Measurements from ENCODE around the gene C1orf210. TPM values are rescaled to one million over a fixed set of nuclear protein-coding genes. Genes with fewer than 3 reads are reported as not detected.
A peak's percentile ranks its signal among the peaks of the same experiment; 100 is the strongest.

The C1orf210 gene
- total RNA-seq, 1 donor from 2014 or later = 9.9 TPM

DNA sequence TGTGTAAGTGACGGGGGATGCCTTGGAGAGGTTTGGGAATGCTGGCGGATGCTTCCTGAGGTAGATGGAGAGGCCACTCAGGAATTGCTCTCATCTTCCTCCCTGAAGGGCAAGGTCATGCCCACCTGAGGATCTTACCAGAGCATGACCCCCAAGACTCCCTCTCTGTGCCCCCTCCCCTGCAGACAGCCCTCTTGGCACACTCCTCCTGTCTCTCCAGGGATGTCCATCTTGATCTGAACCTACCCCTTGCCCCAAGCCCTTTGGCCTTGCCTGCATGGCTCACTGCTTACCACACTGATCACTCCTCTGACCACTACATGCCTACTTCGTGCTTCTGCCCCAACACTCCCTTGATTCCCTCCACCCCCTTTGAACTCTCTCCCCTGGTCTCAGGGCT, 34.4 kb upstream of the C1orf210 start:
- H3K27ac Mint-ChIP-seq = no peak overlapping the region
- TF ChIP-seq, protein P1, sequence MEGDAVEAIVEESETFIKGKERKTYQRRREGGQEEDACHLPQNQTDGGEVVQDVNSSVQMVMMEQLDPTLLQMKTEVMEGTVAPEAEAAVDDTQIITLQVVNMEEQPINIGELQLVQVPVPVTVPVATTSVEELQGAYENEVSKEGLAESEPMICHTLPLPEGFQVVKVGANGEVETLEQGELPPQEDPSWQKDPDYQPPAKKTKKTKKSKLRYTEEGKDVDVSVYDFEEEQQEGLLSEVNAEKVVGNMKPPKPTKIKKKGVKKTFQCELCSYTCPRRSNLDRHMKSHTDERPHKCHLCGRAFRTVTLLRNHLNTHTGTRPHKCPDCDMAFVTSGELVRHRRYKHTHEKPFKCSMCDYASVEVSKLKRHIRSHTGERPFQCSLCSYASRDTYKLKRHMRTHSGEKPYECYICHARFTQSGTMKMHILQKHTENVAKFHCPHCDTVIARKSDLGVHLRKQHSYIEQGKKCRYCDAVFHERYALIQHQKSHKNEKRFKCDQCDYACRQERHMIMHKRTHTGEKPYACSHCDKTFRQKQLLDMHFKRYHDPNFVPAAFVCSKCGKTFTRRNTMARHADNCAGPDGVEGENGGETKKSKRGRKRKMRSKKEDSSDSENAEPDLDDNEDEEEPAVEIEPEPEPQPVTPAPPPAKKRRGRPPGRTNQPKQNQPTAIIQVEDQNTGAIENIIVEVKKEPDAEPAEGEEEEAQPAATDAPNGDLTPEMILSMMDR (conservative IDR thresholded peaks at IDR 0.05) = no peak
- no peaks in the 10 kb centered on the region for H3K4me1 Mint-ChIP-seq (ENCODE audit: unreplicated experiment)
- no peaks in the 10 kb centered on the region for H3K36me3 Mint-ChIP-seq
- H3K27me3 Mint-ChIP-seq = no peaks in the 10 kb centered on the region
- no peak overlapping the region for H3K4me3 Mint-ChIP-seq
- DNase-seq (ENCODE audit: extremely low spot score, unreplicated experiment) = no peak
- H3K9me3 Mint-ChIP-seq = no peaks in the 10 kb centered on the region

DNA sequence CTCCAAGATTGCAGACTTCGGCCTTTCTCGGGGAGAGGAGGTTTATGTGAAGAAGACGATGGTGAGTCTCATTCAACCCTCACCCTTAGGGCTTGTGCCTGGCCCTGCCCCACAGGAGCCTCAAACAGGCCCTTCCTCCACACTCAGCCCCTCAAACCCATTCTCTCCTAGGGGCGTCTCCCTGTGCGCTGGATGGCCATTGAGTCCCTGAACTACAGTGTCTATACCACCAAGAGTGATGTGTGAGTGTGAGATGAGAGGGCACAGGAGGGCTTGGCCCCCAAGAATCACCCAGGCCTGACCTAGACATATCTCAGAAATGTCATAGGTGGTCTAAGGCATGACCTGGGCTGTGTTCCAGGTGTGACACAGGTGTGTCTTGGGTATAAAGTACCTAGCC, 33.9 kb upstream of the C1orf210 start:
- H3K9me3 Mint-ChIP-seq = no peaks in the 10 kb centered on the region
- no peaks in the 10 kb centered on the region for H3K4me1 Mint-ChIP-seq (ENCODE audit: unreplicated experiment)
- H3K36me3 Mint-ChIP-seq = no peaks in the 10 kb centered on the region
- H3K27me3 Mint-ChIP-seq = no peaks in the 10 kb centered on the region
- DNase-seq (ENCODE audit: extremely low spot score, unreplicated experiment) = no peak
- H3K27ac Mint-ChIP-seq = no peak overlapping the region
- TF ChIP-seq, protein P1 (conservative IDR thresholded peaks at IDR 0.05) = no peak
- H3K4me3 Mint-ChIP-seq = no peak overlapping the region

DNA sequence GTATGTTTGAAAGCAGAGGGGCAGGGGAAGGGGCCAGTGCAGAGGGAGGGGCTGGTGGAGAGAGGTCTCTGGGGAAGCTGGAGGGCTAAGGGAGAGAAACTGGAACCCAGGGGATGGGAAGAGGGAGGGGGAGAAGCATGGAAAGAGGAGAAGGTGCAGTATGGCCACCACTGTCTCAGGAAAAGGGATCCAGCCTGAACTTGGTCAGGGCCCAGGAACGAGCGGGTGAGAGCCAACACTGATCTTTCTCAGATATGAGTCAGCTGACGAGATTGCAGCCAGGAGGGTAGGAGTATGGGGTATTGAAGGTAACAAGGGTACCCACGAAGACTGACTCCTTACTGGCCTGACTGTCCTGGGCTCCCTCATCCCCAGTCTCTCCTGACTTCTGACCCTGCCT, 33.5 kb upstream of the C1orf210 start:
- Mint-ChIP-seq H3K36me3 (no peaks in the 10 kb centered on the region), H3K4me3 (no peak overlapping the region), H3K27me3 (no peaks in the 10 kb centered on the region), H3K27ac (no peak overlapping the region), H3K4me1 (ENCODE audit: unreplicated experiment) (no peaks in the 10 kb centered on the region), H3K9me3 (no peaks in the 10 kb centered on the region)
- DNase-seq (ENCODE audit: extremely low spot score, unreplicated experiment) = no peak
- TF ChIP-seq, protein P1 (conservative IDR thresholded peaks at IDR 0.05) = no peak

DNA sequence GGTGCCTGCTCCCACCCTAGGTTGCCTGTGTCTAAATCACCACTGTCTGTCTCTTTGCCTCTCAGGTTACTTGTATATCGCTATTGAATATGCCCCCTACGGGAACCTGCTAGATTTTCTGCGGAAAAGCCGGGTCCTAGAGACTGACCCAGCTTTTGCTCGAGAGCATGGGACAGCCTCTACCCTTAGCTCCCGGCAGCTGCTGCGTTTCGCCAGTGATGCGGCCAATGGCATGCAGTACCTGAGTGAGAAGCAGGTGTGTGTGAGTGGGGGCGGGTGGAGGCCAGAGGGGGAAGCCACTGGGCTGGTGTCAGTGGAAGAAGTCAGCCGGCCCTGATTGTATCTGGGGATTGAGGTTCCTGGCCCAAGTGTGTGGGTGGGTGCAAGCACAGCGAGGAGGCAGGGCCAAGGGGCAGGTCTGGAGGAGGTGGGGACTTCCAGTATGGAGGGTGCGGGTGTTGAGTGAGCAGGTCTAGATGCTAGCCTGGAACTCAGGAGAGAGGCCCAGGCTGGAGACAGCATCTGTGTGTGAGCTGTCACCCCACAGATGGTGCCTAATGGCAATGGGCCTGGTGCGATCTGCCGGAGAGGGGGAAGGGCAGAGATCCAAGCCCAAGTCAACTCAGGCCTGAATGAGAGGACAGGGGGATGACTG, 32.6 kb upstream of the C1orf210 start:
- no peaks in the 10 kb centered on the region for H3K4me1 Mint-ChIP-seq (ENCODE audit: unreplicated experiment)
- no peaks in the 10 kb centered on the region for H3K36me3 Mint-ChIP-seq
- H3K9me3 Mint-ChIP-seq = no peaks in the 10 kb centered on the region
- H3K27ac Mint-ChIP-seq = no peak overlapping the region
- TF ChIP-seq, protein P1 (conservative IDR thresholded peaks at IDR 0.05) = no peak
- DNase-seq (ENCODE audit: extremely low spot score, unreplicated experiment) = no peak
- no peak overlapping the region for H3K4me3 Mint-ChIP-seq
- no peaks in the 10 kb centered on the region for H3K27me3 Mint-ChIP-seq

DNA sequence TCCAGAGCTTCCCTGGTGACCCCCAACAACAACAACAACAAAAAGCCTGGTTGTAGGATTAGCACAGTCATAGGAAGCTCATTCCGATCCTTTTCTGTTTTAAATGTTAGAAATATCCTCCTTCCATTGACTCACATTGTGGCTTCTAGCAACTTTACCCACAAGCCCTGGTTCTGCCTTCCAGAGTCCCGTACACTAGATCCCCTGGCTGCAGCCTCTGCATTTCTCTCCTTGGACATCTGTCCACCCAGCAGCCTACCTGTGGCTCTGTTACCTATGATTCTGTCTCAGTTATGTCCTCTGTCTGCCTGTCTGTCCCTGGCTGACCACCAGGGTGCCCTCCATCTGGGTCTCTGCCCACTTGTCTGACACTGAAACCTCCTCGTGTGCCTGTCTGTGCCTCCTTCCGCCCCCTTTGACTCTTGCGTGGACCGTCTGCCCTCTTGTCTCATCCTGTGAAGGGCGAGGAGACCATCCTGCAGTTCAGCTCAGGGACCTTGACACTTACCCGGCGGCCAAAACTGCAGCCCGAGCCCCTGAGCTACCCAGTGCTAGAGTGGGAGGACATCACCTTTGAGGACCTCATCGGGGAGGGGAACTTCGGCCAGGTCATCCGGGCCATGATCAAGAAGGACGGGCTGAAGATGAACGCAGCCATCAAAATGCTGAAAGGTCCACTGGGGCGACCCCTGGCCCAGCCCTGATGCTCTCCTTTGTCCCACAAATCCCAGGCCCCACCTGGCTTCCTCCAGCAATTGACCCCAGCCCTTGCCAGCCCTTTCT, 31.5 kb upstream of the C1orf210 start:
- H3K4me3 Mint-ChIP-seq = no peak overlapping the region
- H3K9me3 Mint-ChIP-seq = no peaks in the 10 kb centered on the region

More for the DNA sequence above, 31.5 kb upstream of the C1orf210 start:
- no peaks in the 10 kb centered on the region for H3K4me1 Mint-ChIP-seq (ENCODE audit: unreplicated experiment)
- no peak overlapping the region for H3K27ac Mint-ChIP-seq
- DNase-seq (ENCODE audit: extremely low spot score, unreplicated experiment) = no peak
- H3K36me3 Mint-ChIP-seq = no peaks in the 10 kb centered on the region
- no peaks in the 10 kb centered on the region for H3K27me3 Mint-ChIP-seq
- TF ChIP-seq, protein P1 (conservative IDR thresholded peaks at IDR 0.05) = peak; percentile 49

Measured in type B pancreatic cell (in vitro differentiated cells).